HG03103 (cell line): ENCODE data around the gene CRYBB1.

Experiments
- ATAC-seq: cut with Tn5 transposase; IDR thresholded peaks from one replicate; pipeline ENCODE4 v1.9.1; 2021; ENCODE audit warnings: low read depth; ENCODE audit not compliant: unreplicated experiment

The CRYBB1 gene

DNA sequence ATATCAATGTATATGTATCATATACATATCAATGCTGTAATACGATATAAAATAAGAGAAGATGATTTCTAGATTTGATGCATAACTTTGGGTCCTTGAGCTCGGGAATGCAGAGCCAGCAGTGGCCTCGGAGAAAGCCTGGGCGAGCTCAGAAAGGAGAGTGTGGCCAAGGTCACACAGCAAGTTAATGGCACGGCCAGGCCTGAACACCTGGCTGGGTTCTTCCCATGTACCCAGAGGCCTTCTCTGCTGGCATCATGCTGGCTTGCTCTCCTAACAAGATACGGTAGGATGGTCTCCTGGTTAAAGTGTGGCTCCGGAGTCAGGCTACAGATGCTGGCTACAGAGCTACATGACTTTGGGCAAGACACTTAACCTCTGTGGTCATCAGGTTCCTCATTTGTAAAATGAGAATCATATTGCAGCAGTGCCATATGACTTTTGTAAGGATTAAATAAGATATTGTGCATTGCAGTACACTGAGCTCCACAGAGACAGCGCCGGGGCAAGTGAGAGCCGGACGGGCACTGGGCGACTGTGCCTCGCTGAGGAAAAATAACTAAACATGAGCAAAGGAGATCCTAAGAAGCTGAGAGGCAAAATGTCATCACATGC lies 57.8 kb downstream of the CRYBB1 start:
- no peak for ATAC-seq

DNA sequence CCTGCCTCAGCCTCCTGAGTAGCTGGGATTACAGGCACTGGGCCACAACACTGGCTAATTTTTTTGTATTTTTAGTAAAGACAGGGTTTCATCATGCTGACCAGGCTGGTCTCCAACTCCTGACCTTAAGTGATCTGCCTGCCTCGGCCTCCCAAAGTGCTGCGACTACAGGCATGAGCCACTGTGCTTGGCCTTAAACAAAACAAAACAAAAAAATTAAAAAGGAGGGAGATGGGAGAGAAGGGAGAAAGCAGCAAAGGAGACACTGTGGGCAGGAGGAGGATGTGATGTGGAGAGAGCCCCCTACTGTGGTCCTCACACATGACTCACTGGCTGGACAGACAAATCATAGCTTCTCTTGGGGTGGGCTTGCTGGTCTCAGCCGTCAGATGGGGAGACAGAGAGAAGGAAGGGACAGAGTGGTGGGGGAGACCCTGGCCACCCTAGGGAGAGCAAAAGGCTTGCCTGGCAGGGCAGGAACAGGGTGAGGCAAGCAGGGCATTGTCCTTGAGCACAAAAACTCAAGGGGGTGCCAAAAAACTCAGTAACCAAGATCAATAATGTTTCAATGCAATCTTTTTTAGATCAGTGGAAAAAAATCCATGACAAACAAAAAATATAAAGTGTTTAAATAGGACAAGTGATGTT lies 59.5 kb downstream of the CRYBB1 start:
- ATAC-seq = no peak

DNA sequence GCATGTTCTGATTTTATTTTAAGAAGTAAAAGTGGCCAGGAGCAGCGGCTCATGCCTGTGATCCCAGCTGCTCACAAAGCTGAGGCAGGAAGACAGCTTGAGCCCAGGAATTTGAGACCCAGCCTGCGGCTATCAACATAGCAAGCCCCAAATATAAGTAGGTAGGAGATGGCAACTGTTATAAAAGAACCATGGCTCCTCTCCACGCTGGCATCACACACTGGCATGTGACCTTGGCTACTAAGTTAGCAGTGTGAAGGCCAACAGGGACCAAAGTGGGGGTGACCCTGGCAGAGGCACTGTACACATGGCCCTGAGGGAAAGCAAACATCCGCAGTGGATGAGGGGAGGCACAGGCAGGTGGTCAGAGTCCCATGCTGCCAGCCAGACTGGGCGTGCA lies 60.9 kb downstream of the CRYBB1 start:
- ATAC-seq = no peak

DNA sequence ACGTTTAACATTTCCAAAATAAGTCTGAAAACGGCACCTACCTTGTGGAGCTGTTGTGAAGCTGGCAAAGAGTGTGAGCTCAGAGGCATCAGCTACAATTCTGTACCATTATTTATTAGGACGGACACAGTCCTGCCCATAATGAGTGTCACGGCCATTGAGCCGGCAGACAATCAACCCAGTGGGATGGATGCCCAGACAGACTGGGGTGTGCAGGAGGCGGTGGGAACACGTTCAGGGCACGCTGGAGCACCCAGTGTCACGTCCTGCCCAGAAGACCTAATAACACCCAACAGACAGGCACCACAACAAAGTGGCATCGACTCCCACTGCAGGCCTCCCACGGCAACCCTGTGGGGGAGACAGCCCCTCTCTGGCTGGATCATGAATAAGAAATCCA lies 62.3 kb downstream of the CRYBB1 start:
- ATAC-seq = no peak

DNA sequence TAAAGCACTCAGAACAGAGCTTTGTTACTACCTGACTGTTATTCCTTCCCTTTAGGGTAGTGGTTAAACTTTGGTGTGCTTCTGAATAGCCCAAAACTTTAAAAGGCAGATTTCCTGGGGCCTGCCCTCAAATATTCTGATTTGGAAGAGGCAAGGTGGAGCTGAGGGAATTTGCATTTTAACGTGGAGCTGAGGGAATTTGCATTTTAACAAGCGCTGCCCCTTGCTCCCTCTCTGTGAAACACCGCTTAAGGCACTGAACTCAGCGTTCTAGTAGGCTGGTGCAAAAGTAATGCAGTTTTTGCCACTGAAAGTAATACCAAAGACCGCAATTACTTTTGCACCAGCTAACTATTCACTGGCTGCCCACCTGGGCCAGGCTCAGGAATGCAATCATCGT lies 62.9 kb downstream of the CRYBB1 start:
- no peak for ATAC-seq

DNA sequence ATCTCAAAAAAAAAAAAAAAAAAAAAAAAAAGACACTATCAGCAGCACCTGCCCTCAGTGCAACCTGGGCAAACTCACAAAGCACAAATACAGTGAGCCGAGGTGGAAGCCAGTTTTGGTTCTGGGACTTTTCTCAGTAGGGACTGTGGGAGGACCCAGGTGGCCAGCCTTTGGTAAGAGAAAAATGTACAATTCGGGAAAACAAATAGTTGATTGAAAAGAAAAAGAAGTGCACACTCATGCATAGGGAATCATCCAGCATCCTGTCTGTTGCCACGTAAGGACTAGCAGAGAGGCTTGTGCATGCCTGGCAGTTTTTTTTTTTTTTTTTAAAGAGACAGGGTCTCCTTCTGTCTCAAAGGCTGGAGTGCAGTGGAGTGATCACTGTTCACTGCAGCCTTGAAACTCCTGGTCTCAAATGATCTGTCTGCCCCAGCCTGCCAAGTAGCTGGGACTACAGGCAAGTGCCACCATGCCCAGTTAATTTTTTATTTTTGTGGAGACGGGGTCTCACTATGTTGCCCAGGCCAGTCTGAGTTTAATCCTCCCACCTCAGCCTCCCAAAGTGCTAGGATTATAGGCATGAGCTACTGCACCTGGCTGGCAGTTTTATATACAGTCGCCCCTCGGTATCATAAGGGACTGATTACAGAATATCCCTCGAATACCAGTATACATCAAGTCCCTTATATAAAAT lies 64.6 kb downstream of the CRYBB1 start:
- ATAC-seq = no peak

DNA sequence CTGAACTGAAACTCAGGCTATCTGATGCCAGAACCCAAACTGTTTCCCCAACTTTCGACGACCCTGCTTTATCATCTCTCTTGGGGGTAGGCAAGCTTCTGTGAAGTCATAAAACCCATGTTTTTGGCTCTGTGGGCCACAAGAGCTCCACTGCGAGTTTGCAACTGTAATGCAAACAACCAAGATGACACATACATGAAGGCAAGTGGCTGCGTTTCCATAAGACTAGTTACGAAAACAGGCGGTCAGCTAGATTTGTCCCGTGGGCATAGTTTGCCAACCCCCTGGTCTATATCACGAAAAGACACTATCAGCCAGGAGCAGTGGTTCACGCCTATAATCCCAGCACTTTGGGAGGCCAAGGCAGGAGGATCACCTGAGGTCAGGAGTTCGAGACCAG lies 65.4 kb downstream of the CRYBB1 start:
- ATAC-seq = no peak

DNA sequence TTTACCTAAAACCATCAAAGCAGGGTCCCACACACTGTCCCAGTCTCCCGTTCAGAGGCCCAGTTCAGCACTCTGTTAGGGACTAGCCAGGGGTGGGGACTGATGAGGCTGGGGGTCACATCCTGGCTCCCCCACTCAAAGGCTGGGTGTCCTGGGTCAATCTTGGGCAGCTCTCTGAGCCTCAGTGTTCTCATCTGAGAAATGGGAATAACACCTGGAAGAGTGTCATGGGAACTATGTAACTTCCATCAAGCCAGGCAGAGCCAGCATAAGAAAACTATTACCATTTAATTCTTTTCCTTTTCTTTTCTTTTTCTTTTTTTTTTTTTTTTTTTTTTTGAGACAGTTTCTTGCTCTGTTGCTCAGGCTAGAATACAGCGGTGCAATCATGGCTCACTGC lies 66.3 kb downstream of the CRYBB1 start:
- ATAC-seq = no peak

DNA sequence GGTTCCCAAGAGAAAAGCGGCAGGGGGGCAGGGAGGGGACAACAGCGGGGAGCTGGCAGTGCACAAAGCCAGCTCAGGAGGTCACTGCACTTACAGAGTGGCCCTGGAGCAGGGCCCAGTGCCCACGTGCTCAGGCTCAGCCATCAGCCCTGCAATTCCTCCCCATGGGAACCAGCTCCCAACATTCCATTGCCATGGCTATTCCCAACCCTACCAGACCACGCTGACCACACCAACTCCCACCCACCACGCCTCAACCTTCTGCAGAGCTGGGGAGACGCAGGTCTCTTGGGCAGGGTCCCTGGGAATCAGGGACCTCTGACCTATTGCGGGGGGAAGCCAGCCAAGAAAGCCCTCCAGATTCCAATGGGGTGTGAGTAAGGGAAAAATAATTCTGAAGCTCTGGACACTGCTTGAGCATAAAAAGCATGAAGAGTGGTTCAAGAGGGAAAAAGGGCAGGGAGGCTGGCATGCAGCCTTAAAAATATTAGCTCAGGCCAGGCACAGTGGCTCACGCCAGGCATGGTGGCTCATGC lies 67.3 kb downstream of the CRYBB1 start:
- ATAC-seq = no peak

DNA sequence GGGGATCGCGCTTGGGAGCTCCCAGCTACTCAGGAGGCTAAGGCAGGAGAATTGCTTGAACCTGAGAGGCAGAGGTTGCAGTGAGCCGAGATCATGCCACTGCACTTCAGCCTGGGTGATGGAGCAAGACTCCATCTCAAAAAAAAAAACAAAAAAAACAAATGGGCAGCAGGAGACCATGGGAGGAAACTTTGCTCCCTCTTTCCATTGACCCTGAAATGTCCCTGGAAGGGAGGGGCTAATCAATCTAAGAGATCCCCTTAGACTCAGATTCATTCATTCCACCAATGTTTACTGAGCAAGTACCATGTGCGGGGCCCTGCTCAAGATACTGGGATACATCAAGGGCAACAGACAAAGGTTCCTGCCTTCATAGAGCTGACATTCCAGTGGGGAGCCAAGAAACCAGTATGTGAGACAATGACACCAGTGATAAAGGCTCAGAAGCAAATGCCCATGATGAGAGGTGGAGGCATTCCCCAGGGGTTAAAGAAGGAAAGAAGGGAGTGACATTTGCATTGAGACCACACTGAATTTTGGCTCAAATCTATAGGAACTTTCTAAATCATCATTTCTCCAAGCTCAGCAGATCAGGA lies 67.8 kb downstream of the CRYBB1 start:
- ATAC-seq = no peak
